Activated CD4-positive, alpha-beta memory T cell treated with anti-CD3 and anti-CD28 coated beads for 36 hours (primary cell): ENCODE results near the gene IL4R. TPM values are rescaled to one million over a fixed set of nuclear protein-coding genes. Genes with fewer than 3 reads are reported as not detected.
"Not testable (repeated sequence)": the region's sequence is repeated elsewhere in the genome, so short reads cannot be mapped to it uniquely, and the experiment has no call there.

Experiments used
- CTCF ChIA-PET: fragments of 350-600 bp; sonication (Branson Sonifier 250); formaldehyde crosslinking; loops from one replicate; lab custom pipeline; 2021; ENCODE audit warnings: antibody characterized with exemption, inconsistent platforms; lab: Charles Lee
- POLR2A ChIA-PET: fragments of 350-600 bp; sonication (Branson Sonifier 250); formaldehyde crosslinking; loops from one replicate; lab custom pipeline; 2021; ENCODE audit warnings: antibody characterized with exemption; lab: Charles Lee
- DNase-seq: peaks from one replicate; pipeline ENCODE4 v3.0.0-alpha.2; 2020
- H3K27ac Mint-ChIP-seq: one replicate; pipeline ENCODE4 v1.8.0; 2021; ENCODE audit warnings: mixed read lengths
- H3K27me3 Mint-ChIP-seq: one replicate; pipeline ENCODE4 v1.8.0; 2021; ENCODE audit warnings: mixed read lengths
- H3K36me3 Mint-ChIP-seq: one replicate; pipeline ENCODE4 v1.8.0; 2021; ENCODE audit warnings: mixed read lengths
- H3K4me1 Mint-ChIP-seq: one replicate; pipeline ENCODE4 v1.8.0; 2021; ENCODE audit warnings: low read depth, mixed read lengths
- H3K4me3 Mint-ChIP-seq: one replicate; pipeline ENCODE4 v1.8.0; 2021; ENCODE audit warnings: mild to moderate bottlenecking, mixed read lengths
- H3K9me3 Mint-ChIP-seq: one replicate; pipeline ENCODE4 v1.8.0; 2021; ENCODE audit warnings: mixed read lengths
- intact Hi-C: fragments of 100-400 bp; cut with micrococcal nuclease; formaldehyde crosslinking; loops from one replicate; pipeline ENCODE4 v1.15.1; 2023
- total RNA-seq, 2 experiments: library from RNA; stranded (reverse); gene quantifications; one replicate each; pipeline ENCODE4 v1.2.3, GENCODE V29; 2021

IL4R gene
- total RNA-seq, 2 experiments from 2014 or later, result 146 to 153 TPM

GRCh38 chr16:27273670-27274423 lies 39.9 kb upstream of the IL4R start:
- DNase-seq, result peak; percentile 57
- H3K27me3 Mint-ChIP-seq, result peaks cover 3% of the 10 kb centered on the region
- intact Hi-C loops, result loop anchor here (1.0 kb wide), 1 partner anchor 39 kb away; no protein-coding TSS in a partner anchor
- H3K36me3 Mint-ChIP-seq, result peaks cover 6% of the 10 kb centered on the region
- no peak overlapping the region for H3K4me3 Mint-ChIP-seq
- POLR2A ChIA-PET, result interaction anchor here (0.9 to 2.9 kb wide), 6 partner anchors 9 to 94 kb away, joined by 4 to 13 read pairs (median 8); no protein-coding TSS in a partner anchor
- H3K4me1 Mint-ChIP-seq, result peaks cover 57% of the 10 kb centered on the region
- no peaks in the 10 kb centered on the region for H3K9me3 Mint-ChIP-seq
- peak overlapping the region; percentile 89 for H3K27ac Mint-ChIP-seq
- CTCF ChIA-PET, result interaction anchor here (0.6 to 1.7 kb wide), 7 partner anchors 13 to 95 kb away, joined by 3 to 8 read pairs (median 4); no protein-coding TSS in a partner anchor

- DNase-seq, result peak; percentile 9
- H3K9me3 Mint-ChIP-seq, H3K36me3 Mint-ChIP-seq, H3K27me3 Mint-ChIP-seq, H3K4me3 Mint-ChIP-seq: not testable (repeated sequence)
- Mint-ChIP-seq H3K27ac (peak overlapping the region; percentile 89), H3K4me1 (peaks cover 55% of the 10 kb centered on the region)
- intact Hi-C loops, result loop anchor here (1.0 kb wide), 1 partner anchor 39 kb away; no protein-coding TSS in a partner anchor
- ChIA-PET CTCF (interaction anchor here (0.8 to 1.7 kb wide), 6 partner anchors 12 to 96 kb away, joined by 3 to 8 read pairs (median 4); no protein-coding TSS in a partner anchor), POLR2A (interaction anchor here (0.9 to 2.9 kb wide), 6 partner anchors 9 to 93 kb away, joined by 4 to 13 read pairs (median 8); no protein-coding TSS in a partner anchor)
These were observed 39.3 kb upstream of the IL4R start for GRCh38 chr16:27274424-27274874.

- Mint-ChIP-seq H3K27ac (no peak overlapping the region), H3K4me1 (peaks cover 46% of the 10 kb centered on the region), H3K9me3 (no peaks in the 10 kb centered on the region), H3K4me3 (no peak overlapping the region), H3K27me3 (peaks cover 3% of the 10 kb centered on the region), H3K36me3 (peaks cover 3% of the 10 kb centered on the region)
- ChIA-PET POLR2A (interaction anchor here (1.6 to 2.9 kb wide), 2 partner anchors 38 to 40 kb away, joined by 5 to 13 read pairs; no protein-coding TSS in a partner anchor), CTCF (interaction anchor here (0.7 to 2.0 kb wide), 3 partner anchors 40 to 97 kb away, joined by 3 to 7 read pairs (median 3); no protein-coding TSS in a partner anchor)
- no peak for DNase-seq
- intact Hi-C loops, result no loop called here
These were observed 38.4 kb upstream of the IL4R start for GRCh38 chr16:27275394-27275793.

- Mint-ChIP-seq H3K27ac (peak overlapping the region; percentile 44), H3K4me1 (peaks cover 51% of the 10 kb centered on the region), H3K36me3 (peaks cover 2% of the 10 kb centered on the region), H3K9me3 (no peaks in the 10 kb centered on the region), H3K4me3 (peak overlapping the region; percentile 21), H3K27me3 (peaks cover 12% of the 10 kb centered on the region)
- intact Hi-C loops, result no loop called here
- POLR2A ChIA-PET, result interaction anchor here (0.6 to 1.4 kb wide), 4 partner anchors 9 to 139 kb away, joined by 3 to 6 read pairs (median 4); no protein-coding TSS in a partner anchor
- CTCF ChIA-PET, result interaction anchor here (1.4 kb wide), 1 partner anchor 46 kb away, joined by 9 read pairs; no protein-coding TSS in a partner anchor
- DNase-seq, result peak; percentile 14
These were observed 32.5 kb upstream of the IL4R start for GRCh38 chr16:27281243-27281642.

- peak; percentile 1 for DNase-seq
- intact Hi-C loops, result no loop called here
- Mint-ChIP-seq H3K4me3 (no peak overlapping the region), H3K9me3 (peaks cover 6% of the 10 kb centered on the region), H3K36me3 (peaks cover 5% of the 10 kb centered on the region), H3K4me1 (peaks cover 69% of the 10 kb centered on the region), H3K27ac (peak overlapping the region; percentile 50), H3K27me3 (peaks cover 8% of the 10 kb centered on the region)
- CTCF ChIA-PET, result interaction anchor here (0.6 to 1.0 kb wide), 6 partner anchors 48 to 116 kb away, joined by 3 to 5 read pairs (median 4); no protein-coding TSS in a partner anchor
- POLR2A ChIA-PET, result interaction anchor here (0.6 to 2.9 kb wide), 3 partner anchors 22 to 40 kb away, joined by 3 to 10 read pairs (median 3); no protein-coding TSS in a partner anchor
These were observed 28.7 kb upstream of the IL4R start for GRCh38 chr16:27284865-27285675.

- H3K27me3 Mint-ChIP-seq, result peaks cover 8% of the 10 kb centered on the region
- CTCF ChIA-PET, result interaction anchor here (0.7 to 1.0 kb wide), 3 partner anchors 49 to 105 kb away, joined by 3 to 5 read pairs (median 5); no protein-coding TSS in a partner anchor
- intact Hi-C loops, result no loop called here
- H3K36me3 Mint-ChIP-seq, result peaks cover 5% of the 10 kb centered on the region
- peaks cover 6% of the 10 kb centered on the region for H3K9me3 Mint-ChIP-seq
- H3K4me1 Mint-ChIP-seq, result peaks cover 76% of the 10 kb centered on the region
- H3K27ac Mint-ChIP-seq, result peak overlapping the region; percentile 50
- no peak overlapping the region for H3K4me3 Mint-ChIP-seq
- POLR2A ChIA-PET, result interaction anchor here (0.6 to 2.9 kb wide), 3 partner anchors 22 to 41 kb away, joined by 3 to 10 read pairs (median 3); no protein-coding TSS in a partner anchor
- DNase-seq, result peak; percentile 29
These were observed 28.0 kb upstream of the IL4R start for GRCh38 chr16:27285676-27286196.

- ChIA-PET CTCF (interaction anchor here (0.6 to 0.7 kb wide), 2 partner anchors 13 to 92 kb away, joined by 3 read pairs; no protein-coding TSS in a partner anchor), POLR2A (no interaction called here)
- Mint-ChIP-seq H3K27me3 (peaks cover 3% of the 10 kb centered on the region), H3K9me3 (peaks cover 6% of the 10 kb centered on the region), H3K4me1 (peaks cover 74% of the 10 kb centered on the region), H3K36me3 (peaks cover 5% of the 10 kb centered on the region), H3K27ac (no peak overlapping the region), H3K4me3 (no peak overlapping the region)
- DNase-seq, result peak; percentile 4
- intact Hi-C loops, result no loop called here
These were observed 27.3 kb upstream of the IL4R start for GRCh38 chr16:27286451-27286850.

GRCh38 chr16:27287051-27287811 lies 26.5 kb upstream of the IL4R start:
- Mint-ChIP-seq H3K4me1 (peaks cover 71% of the 10 kb centered on the region), H3K36me3 (peaks cover 4% of the 10 kb centered on the region), H3K27me3 (no peaks in the 10 kb centered on the region), H3K9me3 (peaks cover 6% of the 10 kb centered on the region), H3K27ac (no peak overlapping the region), H3K4me3 (no peak overlapping the region)
- intact Hi-C loops, result no loop called here
- DNase-seq, result peak; percentile 3
- ChIA-PET CTCF (no interaction called here), POLR2A (interaction anchor here (1.0 kb wide), 1 partner anchor 11 kb away, joined by 4 read pairs; no protein-coding TSS in a partner anchor)

GRCh38 chr16:27287887-27288286 lies 25.9 kb upstream of the IL4R start:
- no peak overlapping the region for H3K27ac Mint-ChIP-seq
- H3K36me3 Mint-ChIP-seq, result peaks cover 4% of the 10 kb centered on the region

GRCh38 chr16:27288313-27288712 lies 25.5 kb upstream of the IL4R start:
- not testable (repeated sequence) for H3K27me3 Mint-ChIP-seq
- POLR2A ChIA-PET, result interaction anchor here (0.6 to 1.0 kb wide), 2 partner anchors 10 to 14 kb away, joined by 4 to 6 read pairs; no protein-coding TSS in a partner anchor
- CTCF ChIA-PET, result interaction anchor here (1.0 kb wide), 1 partner anchor 79 kb away, joined by 3 read pairs; no protein-coding TSS in a partner anchor

More at GRCh38 chr16:27287887-27288286, 25.9 kb upstream of the IL4R start:
- Mint-ChIP-seq H3K4me1 (peaks cover 66% of the 10 kb centered on the region), H3K27me3 (no peaks in the 10 kb centered on the region), H3K9me3 (peaks cover 6% of the 10 kb centered on the region), H3K4me3 (no peak overlapping the region)
- ChIA-PET CTCF (no interaction called here), POLR2A (interaction anchor here (1.0 kb wide), 1 partner anchor 11 kb away, joined by 4 read pairs; no protein-coding TSS in a partner anchor)
- intact Hi-C loops, result no loop called here
- peak; percentile 6 for DNase-seq

More at GRCh38 chr16:27288313-27288712, 25.5 kb upstream of the IL4R start:
- H3K36me3 Mint-ChIP-seq, intact Hi-C loops, H3K4me3 Mint-ChIP-seq, H3K27ac Mint-ChIP-seq, H3K9me3 Mint-ChIP-seq: not testable (repeated sequence)
- peak; percentile 3 for DNase-seq
- H3K4me1 Mint-ChIP-seq, result peaks cover 62% of the 10 kb centered on the region
